ENCODE results near the gene NLGN2. TPM values are rescaled to one million over a fixed set of nuclear protein-coding genes. Genes with fewer than 3 reads are reported as not detected.

The NLGN2 gene
- total RNA-seq, 1 donor from 2014 or later = 6.5 TPM

DNA sequence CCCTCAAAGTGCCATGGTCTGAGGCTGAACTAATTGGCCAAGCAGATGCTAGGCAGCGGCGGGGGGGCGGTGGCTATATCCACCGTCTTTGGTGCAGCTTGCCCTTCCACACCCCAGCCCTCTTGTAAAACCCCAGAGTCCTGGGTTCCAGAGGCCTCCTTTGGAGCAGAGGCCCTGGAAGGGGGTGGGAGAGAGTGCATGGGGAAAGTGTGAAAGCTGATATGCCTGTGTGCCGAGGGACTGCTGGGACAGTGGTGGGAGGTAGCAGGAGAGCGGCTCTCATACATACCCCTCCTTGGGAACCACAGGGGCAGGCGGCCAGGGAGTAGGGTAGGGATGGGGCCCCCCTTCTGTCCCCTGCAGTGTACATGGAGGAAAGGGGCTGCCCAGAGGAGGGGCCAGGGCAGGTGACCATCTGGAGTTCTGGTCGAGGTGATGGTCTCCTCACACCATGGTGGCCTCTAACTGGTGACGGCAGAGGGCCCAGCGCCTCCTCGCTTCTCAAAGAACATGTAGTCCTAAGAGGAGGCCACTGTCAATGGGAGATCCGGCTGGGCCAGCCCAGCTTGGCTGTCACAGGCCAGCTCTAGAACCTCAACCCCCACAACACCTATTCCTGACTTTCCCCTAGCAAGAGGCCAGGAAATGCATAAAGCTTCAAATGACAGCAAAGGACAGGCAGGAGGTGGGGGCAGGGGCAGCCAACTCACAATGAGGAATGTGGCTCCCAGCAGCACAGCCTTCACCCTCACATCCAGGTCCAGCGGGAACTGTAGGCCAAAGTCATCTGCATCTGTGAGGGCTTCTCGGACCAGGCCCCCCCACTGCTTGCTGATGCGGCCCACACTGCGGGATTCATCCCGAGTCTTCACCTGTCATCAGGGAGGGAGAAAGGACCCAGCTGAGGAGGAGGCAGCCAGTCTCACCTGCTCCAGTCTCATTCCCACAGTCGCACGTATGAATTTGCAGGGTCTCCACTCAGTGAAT is 17.4 kb upstream of the NLGN2 start:
- DNase-seq (no peak), ATAC-seq (no peak)
- intact Hi-C loops (cut with micrococcal nuclease) = no loop called here

GRCh38 chr17:7391307-7391706 is 16.3 kb upstream of the NLGN2 start:
- intact Hi-C loops (cut with micrococcal nuclease) = no loop called here
- ATAC-seq (no peak), DNase-seq (no peak)

DNA sequence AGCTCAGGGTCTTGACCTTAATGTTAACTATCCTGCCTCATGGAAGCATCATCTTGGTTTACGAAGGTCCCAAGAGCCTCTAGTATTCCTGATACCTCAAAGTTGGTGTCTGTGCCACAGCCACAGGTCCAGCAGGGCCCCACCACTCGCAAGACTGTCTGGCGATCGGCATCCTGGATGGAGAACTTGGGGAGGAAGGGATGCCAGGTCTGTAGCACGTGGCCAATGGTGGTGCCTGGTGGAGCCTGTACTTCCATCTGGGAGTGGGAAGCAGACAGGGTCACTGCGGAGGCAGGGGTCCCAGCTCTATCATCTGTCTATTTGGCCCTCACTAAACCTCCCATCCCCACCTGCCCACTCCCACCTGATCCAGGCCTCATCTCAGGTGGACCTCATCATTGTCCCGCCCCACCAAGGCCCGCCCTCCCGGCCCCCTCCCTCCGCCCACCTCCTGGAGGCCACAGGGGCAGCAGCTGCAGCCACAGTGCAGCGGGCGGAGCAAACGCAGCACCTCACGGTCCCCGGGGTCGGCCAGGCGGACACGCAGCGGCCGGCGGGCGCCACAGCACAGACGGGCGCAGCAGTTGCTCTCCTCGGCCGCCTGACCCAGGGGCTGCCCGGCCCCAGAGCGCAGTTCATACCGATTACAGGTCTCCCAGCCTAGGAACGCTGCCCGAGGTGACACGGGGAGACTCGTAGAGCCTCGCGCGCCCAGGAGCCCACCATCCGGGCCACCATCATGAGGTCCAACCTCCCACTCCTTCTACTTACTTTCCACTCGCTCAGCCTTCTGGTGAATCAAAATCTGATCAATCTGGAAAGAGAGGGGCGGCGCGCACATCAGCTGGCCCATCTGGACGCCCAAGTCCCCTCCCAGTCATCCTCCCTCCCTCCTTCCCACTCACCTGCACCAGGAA is 14.7 kb upstream of the NLGN2 start:
- DNase-seq (no peak), ATAC-seq (no peak)
- intact Hi-C loops (cut with micrococcal nuclease) = no loop called here

DNA sequence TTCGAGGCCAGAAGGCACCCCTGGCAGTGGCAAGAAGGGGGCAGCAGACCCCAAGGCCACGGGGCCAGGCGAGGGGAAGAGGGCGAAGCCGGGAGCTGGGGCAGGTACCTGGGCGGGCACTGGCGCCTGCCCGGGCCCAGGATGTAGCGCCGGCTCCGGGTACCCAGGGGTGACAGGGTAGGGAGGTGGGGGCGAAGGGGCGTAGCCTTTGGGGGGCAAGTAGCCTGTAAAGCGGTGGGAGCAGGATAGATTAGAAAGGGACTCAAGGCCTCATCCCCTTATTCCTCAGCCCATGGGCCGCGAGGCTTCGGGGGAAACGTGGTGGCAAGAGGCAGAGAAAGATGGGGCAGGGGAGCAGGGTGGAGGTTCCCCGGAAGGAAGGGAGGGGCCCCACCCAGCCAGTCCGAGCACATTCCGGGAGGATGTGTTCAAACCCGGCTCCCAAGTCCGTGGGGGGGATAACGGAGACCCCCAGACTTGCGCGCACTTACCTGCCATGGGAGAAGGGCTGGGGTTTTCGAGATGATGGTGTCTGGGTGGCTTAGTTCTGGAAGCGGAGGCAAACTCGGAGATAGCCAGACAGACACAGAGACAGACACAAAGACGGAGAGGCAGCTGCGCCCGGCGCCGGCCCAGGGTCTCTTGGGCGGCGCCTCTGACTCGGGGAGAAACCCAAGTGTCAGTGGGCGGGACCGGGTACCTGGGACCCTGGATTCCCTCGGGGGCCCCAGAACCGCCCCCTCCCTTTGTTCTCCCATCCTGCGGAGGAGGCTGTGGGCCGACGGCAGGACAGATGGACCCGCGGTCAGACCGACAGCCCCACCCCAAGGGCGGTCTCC is 13.8 kb upstream of the NLGN2 start:
- DNase-seq (no peak), ATAC-seq (peak; percentile 21)
- intact Hi-C loops (cut with micrococcal nuclease) = no loop called here

DNA sequence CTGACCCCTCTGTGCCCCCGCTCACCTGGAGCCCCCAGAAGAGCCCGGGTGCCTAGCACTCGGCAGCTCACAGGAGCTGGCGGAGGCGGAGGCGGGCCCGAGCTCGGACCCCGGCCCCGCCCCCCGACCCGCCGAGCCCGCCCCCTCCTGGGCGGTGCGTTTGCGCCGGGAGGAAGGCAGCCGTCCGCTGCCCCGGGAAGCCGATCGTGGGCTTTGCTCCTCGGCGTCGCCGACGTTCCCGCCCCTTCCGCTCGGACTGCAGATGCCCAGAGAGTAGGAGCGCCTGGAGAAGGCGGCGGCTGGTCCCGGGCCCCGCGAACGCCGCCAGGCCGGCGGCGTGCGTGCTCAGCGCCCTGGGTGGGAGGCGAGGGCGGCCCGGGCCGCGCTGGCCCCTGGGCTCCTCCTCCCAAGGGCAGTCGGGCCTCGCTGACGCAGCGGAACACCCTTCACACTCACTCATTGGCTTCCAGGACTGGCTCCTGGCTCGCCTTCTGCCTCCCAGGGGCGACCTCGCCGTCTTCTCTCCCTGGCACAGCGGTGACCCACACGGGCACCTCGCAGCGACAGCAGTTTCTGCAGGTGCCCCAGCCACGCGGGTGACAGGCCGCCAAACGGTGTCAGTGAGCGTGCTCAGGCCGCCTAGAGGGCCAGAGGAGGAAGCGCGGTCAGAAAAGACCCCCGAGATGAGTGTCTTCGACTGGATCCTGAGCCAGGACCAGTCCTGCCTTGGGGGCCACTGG is 13.0 kb upstream of the NLGN2 start, which contains the start of gene PLSCR3:
Gene PLSCR3, minus strand, starts transcription at position 74 of the 740 bp plus-strand sequence. CDS start 415 bp downstream, outside the sequence.
- DNase-seq = peak; percentile 95
- intact Hi-C loops (cut with micrococcal nuclease) = no loop called here
- peak; percentile 96 for ATAC-seq

- ATAC-seq = no peak
- DNase-seq = no peak
- intact Hi-C loops (cut with micrococcal nuclease) = no loop called here
These were observed 11.5 kb upstream of the NLGN2 start for GRCh38 chr17:7396147-7396546.

GRCh38 chr17:7398612-7399011 is 9.0 kb upstream of the NLGN2 start:
- ATAC-seq (no peak), DNase-seq (no peak)
- intact Hi-C loops (cut with micrococcal nuclease) = no loop called here

DNA sequence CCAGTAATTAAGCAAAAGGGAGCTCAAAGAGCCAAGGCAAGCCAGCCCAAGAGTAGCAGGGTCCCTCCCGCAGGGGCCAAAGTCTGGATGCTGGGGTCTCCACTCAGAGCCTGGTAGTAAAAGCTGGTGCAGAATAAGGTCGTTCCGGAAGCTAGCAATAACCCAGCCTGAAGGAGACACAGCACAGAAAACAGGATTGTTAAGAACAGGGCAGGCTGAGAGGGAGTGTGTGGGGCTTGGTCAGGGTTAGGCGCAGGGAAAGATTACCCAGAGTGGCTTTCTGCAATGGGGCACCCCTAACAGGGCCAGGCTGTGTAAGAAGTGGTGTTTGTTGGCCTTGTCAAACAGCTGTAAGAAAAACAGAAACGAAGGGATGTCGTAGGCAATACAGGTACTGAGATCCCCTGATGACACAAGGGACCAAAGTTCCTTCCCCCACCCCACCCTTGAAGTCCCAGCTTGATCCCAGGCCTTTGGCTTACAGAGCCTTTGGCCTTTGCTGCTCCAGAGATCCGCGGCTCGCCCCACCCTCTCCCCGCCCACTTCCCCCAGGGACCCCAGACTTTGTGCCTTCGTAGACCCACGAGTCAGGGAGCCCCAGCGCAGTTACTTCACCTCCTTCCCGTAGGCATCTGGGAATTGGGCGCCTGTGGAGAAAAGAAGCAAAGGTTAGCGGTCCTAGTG is 4.5 kb upstream of the NLGN2 start:
- ATAC-seq (peak; percentile 21), DNase-seq (peak; percentile 80)
- intact Hi-C loops (cut with micrococcal nuclease) = no loop called here

GRCh38 chr17:7403727-7403976 is 4.0 kb upstream of the NLGN2 start:
- peak; percentile 61 for ATAC-seq
- intact Hi-C loops (cut with micrococcal nuclease) = no loop called here
- DNase-seq = no peak

- intact Hi-C loops (cut with micrococcal nuclease) = no loop called here
- ATAC-seq (peak; percentile 94), DNase-seq (peak; percentile 98)
These were observed 3.5 kb upstream of the NLGN2 start, which contains the start of gene TMEM256 for GRCh38 chr17:7403977-7404736. TMEM256 (minus strand) TSS chr17:7404097; CDS start chr17:7404084, 13 bp downstream.

DNA sequence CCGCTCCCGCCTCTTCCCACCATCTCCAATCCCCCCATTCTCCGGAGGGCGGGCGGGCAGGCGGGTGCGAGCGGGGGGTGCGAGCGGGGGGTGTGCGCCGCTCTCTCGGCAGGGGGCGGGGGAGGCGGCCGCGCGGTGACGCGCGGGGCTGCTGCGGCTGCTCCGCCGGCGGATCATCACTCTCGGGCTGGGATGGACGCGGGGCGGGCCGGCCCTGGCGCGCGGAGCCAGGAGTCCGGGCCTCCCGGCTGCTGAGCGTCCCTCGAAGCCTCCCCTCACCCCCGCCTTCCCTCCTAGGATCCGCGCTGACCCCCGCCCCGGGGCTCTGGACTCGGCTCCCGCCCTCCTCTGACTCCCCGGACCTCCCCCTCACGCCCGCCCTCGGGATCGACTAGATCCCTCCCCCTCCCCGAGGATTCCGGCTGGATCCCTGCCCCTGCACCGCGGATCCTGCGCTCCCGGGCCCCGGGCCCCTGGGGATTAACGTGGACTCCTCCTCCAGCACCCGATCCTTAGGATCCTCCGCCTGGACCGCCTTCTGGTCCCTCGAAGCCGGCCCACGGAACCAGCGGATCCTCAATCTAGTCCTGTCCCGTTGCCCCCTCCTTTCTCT is 2.8 kb upstream of the NLGN2 start:
- DNase-seq (peak; percentile 85), ATAC-seq (peak; percentile 57)
- intact Hi-C loops (cut with micrococcal nuclease) = no loop called here

- intact Hi-C loops (cut with micrococcal nuclease) = no loop called here
- ATAC-seq = no peak
- peak; percentile 48 for DNase-seq
These were observed 2.1 kb upstream of the NLGN2 start for GRCh38 chr17:7405350-7406234.

GRCh38 chr17:7406235-7406825 is 1.3 kb upstream of the NLGN2 start:
- intact Hi-C loops (cut with micrococcal nuclease) = no loop called here
- ATAC-seq (no peak), DNase-seq (no peak)

DNA sequence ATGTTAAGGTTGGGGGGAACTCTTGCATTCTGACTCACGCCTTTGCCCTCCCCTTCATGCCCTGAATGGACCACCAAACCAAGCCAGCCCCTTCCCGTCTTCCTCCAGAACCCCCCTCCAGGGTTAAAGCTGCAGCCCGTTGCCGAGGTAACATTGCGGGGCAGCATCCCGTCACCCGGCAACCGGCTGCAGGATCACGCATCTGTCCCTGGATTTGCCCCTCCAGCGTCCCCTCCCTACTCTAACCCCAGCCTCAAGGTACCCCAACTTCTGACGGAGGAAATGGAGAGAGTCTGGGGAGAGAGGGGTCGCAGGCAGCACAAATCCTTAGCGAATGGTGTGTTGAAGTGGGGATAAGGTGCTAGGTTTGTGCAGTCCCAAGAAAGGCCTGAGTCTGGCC is 563 bp upstream of the NLGN2 start:
- ATAC-seq (no peak), DNase-seq (no peak)
- intact Hi-C loops (cut with micrococcal nuclease) = no loop called here

DNA sequence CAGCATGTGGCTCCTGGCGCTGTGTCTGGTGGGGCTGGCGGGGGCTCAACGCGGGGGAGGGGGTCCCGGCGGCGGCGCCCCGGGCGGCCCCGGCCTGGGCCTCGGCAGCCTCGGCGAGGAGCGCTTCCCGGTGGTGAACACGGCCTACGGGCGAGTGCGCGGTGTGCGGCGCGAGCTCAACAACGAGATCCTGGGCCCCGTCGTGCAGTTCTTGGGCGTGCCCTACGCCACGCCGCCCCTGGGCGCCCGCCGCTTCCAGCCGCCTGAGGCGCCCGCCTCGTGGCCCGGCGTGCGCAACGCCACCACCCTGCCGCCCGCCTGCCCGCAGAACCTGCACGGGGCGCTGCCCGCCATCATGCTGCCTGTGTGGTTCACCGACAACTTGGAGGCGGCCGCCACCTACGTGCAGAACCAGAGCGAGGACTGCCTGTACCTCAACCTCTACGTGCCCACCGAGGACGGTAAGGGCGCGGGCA is 645 bp downstream of the NLGN2 start:
- DNase-seq (no peak), ATAC-seq (no peak)
- intact Hi-C loops (cut with micrococcal nuclease) = no loop called here

Data from left ventricle myocardium superior (tissue), 1 donor.